HG02642 (cell line): Measurements from ENCODE around the gene ACTR3C.

Experiments
- ATAC-seq: cut with Tn5 transposase; IDR thresholded peaks from one replicate; pipeline ENCODE4 v1.9.1; 2021; ENCODE audit warnings: mild to moderate bottlenecking; ENCODE audit not compliant: unreplicated experiment, poor library complexity

Gene ACTR3C

DNA sequence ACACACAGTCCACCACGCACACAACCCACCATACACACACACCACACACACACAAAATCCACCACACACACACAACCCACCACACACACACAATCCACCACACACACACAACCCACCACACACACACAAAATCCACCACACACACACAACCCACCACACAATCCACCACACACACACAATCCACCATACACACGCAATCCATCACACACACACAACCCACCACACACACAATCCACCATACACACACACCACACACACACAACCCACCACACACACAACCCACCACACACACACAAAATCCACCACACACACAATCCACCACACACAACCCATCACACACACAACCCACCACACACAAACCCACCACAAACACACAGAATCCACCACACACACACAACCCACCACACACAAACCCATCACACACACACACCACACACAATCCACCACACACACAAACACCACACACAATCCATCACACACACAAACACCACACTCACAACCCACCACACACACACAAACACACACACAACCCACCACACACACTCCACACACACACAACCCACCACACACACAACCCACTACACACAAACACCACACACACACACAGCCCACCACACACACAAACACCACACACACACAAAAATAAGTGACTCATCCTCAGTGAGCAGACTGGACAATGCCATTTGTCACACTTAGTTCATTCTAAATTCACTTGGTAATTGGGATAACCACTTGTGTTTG lies 36.4 kb upstream of the ACTR3C start:
- no peak for ATAC-seq

DNA sequence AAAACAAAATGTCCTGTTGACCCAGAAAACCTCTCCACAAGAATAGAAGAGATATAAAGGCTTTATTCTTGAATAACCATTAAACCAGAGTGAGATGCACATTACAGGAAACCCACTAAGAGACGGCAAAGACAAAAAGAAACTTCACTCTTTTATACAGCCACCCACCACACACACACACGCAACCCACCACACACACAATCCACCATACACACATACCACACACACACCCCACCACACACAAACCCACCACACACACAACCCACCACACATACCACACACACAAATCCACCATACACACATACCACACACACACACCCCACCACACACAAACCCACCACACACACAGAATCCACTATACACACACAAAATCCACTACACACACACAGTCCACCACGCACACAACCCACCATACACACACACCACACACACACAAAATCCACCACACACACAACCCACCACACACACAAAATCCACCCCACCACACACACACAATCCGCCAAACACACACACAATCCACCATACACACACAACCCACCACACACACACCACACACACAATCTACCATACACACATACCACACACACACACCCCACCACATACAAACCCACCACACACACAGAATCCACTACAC lies 35.8 kb upstream of the ACTR3C start:
- ATAC-seq = no peak

DNA sequence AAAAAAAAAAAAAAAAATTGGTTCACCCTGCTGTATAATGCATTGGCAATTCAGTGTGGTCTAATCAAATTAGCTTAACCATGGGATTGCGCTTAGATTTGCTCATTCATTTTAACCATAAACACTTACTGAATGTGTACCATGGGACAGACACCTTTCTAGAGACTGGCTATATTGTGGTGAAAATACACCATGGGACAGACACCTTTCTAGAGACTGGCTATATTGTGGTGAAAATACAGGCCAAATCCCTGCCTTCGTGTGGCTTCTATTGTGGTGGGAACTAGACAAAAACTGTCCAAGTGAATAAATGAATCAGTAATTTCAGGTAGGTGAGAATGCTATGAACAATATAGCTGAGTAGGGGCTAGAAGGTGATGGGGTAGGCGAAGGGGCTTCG lies 35.1 kb upstream of the ACTR3C start:
- no peak for ATAC-seq

DNA sequence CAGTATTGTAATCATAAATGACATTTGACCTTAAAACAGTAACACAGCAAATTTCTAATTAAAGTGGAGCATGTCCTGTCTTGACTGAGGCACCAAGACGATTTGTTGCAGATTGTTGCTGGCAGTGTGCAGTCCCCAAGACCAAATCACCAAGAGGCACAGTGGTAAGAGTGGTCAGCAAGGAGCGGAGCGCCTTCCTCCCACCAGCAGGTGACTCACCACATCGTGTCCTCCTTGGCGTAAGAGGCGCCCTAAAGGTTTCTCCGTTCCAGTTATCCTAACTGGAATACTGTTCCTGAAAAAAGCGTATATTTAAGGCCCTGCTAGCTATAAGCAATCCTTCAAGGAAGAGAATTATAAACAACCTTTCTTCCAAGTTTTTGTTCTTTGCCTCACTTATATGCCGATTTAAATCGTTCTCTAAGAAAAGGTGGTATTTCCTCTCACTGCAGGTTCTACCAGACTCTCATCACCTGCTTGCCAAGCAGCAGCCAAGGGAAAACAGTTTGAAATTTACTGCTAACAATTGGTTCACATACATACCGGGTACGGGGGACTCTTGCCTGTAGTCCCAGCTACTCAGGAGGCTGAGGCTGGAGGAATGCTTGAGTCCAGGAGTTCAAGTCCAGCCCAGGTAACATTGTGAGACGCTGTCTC lies 34.6 kb upstream of the ACTR3C start:
- ATAC-seq = peak; percentile 20

DNA sequence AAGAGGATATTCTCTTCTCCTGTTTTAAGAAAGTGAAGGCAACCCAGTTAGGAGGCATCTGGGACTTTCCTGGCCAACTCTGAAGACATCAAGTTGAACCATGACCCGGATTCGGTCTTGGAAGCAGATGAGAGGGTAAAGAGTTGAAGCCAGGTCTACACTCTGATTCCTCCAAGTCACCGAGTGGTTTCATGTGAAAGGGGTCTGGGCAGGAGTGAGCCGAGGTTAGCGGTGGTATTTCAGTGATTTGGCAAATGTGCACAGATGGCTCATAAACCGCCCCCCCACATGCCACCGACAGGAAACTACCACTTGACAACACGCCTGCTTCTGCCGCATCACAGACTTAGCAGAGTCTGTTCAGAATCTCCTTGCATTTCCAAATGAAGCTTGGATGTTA lies 33.9 kb upstream of the ACTR3C start:
- peak; percentile 75 for ATAC-seq

DNA sequence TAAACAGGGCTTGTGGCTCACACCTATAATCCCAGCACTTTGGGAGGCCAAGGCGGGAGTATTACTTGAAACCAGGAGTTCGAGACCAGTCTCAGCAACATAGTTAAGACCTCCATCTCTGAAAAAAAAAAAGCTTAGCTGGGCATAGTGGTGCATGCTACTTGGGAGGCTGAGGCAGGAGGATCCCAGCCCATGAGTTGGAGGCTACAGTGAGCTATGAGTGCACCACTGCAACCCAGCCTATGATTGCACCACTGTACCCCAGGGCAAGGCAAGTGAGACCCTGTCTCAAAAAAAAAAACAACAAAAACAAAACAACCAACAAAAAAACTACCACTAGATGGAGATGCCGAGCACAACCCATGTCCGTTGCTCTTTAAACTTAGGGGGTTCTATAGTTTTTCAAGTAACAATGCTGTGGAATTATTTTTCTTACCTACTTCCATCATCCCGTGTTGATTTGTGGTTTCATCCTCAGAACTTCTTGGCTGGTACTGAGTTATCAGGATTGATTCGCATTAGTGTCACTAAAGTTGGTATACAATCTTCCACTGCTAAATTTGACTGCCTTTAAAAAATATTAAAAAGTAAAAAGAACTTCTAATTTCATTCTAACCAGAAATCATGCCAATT lies 33.0 kb upstream of the ACTR3C start:
- ATAC-seq = no peak

DNA sequence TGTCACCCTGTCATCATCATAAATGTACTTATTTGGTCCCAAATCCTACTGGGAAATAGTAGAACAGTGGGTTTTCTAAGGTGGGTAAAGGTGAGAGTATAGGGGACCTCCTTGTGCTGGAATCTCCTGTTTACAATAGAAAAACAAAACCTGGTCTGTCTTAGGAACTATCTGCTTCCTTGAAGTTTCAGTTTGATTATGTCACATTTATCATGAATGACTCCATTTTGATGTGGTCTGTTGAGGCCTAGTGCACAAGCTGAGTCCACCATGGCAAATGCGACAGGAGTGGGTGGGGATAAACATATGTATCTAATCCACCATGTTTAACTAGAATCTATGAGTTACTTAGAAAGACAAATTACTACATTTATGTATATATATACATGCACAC lies 32.3 kb upstream of the ACTR3C start:
- no peak for ATAC-seq

DNA sequence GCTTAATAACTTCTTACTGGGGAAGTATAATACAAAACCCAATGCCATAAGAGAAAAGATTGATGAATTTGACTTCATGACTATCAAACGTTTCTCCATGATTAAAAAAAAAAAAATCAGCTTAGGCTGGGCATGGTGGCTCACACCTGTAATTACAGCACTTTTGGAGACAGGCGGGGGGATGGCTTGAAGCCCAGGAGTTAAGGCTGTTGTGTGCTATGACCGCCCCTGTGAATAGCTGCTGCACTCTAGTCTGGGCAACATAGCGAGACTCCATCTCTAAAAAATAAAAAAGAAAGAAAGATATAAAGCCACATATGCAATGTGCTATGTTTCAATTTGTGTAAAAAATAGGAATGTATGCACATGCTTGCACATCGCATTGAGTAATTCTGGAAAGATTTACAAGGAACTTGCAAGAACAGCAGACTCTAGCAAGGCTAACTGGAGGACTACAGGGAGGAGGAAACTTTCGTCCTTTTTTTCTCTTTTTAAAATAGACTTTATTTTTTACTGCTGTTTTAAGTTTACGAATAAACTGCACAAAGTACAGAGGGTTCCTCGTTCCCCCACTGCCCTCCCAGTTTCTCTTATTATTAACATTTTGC lies 28.3 kb upstream of the ACTR3C start:
- no peak for ATAC-seq

DNA sequence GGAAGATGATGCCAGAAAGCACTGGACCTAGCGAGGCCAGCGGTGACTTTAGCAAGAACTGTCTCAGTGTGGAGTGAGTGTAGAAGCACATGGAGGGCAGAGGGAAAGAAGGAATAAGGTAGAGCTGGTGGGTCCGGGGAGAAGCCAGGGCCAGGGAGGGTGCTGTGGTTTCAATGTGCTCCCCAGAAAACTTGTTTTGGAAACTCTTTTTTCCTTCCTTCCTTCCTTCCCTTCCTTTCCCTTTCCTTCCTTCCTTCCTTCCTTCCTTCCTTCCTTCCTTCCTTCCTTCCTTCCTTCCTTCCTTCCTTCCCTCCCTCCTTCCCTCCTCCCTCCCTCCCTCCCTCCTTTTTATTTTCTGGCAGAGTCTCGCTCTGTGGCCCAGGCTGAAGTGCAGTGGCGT lies 23.6 kb upstream of the ACTR3C start:
- ATAC-seq = no peak

DNA sequence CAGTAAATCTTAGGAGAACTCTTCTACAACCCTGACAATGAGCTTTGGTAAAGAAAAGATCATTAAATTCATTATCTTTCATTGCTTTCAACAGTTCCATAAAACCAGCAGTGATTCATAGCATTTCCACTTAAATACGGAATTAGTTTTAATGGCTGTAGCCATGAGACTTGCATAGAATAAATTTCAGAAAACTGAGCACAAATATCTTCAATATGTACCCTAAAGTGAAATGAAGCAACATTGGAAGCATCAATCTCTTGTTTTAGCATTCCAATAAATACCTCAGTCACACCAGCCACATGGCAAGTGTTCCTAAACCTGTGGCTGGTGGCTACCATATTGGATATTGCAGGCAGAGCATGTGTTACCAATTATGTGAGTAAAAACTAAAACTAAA lies 21.7 kb upstream of the ACTR3C start:
- ATAC-seq = no peak

DNA sequence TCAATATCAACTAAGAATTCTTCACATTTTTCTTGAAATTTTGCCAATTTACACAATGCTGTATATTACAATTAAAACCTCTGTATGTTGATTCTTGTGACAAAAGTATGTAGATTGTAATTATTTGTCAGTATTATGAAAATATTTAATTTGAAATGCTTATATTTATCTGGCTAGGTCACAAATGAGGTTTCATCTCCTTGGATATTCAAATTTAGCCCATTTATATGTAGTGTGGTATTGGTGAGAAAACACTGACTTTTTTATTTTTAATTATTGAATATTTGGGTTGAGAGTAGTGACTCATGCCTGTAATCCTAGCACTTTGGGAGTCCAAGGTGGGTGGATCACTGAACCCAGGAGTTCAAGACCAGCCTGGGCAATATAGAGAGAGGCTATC lies 21.0 kb upstream of the ACTR3C start:
- ATAC-seq = no peak

DNA sequence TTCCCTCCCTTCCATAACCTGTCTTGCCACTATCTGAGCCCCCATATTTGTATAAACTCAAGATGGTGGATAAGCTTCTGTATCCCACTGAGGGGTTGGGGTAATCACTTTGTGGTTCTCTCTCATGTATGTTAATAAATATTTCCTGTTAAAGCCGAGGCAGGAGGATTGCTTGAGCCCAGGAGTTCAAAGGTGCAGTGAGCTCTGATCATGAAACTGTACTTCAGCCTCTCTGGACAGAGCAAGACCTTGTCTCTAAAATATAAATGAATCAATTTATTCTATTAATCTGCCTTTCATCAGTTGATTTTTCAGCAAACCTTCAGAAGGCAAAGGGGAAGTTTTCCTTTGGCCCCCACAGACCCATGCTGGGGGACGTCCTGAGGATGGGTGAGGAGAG lies 19.9 kb upstream of the ACTR3C start:
- no peak for ATAC-seq

DNA sequence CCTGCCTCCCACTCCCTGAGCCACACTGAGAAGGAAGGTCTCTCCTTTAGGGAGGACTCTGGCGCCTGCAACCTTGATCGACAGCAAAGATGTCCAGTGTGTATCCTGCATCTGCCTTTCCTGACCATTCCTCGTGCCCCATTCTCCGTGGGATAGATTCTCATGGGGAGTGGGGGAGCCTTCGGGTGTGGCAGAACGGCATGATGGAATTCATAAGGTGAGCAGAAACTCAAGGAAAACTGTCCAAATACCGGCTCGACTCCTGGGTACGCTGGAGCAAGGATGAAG lies 18.7 kb upstream of the ACTR3C start:
- no peak for ATAC-seq

DNA sequence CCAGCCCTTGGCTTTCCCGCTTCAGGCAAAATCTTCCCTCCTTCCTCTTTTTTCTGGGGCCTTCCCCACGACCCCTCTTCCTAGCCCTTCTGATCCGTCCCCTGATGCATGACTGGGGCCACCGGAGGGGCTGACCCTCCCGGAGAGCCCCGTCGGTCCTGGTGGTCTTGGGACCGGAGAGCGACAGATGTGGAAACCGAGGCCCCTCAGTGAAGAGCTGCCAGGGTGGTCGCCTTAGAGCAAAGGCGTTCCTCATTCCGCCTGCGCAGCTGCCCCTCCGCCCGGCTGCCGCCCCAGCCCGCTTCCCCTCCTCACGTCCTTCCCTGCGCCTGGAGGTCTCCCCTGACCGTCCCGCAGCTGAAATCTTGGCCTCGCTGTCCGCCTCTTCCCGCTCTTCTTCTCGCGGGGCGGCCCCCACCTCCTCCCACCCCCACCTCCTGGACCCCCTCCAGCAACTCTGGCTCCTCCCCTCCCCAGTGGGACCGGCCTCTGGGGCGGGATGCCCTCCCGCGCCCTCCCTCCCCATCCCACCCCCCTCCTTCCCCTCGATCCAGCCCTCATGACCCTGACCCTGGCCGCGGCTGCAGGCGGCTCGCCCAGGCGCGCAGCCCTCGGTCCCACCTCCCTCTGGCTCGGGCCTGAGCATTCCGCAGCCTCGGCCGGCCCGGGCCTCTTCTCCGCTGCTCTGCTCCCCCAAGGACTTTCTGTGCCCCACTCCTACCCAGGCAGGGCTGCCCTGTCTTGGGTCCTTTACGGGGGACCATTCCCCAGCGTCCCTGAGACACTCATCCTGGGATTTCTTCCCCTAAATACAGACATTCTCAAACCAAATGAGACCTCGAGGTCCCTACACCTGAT lies 18.1 kb upstream of the ACTR3C start, which contains the start of gene RARRES2:
Gene RARRES2 (minus strand): TSS at position 367 of the 858 bp plus-strand sequence. CDS start 1,020 bp downstream, outside the sequence.
- no peak for ATAC-seq

DNA sequence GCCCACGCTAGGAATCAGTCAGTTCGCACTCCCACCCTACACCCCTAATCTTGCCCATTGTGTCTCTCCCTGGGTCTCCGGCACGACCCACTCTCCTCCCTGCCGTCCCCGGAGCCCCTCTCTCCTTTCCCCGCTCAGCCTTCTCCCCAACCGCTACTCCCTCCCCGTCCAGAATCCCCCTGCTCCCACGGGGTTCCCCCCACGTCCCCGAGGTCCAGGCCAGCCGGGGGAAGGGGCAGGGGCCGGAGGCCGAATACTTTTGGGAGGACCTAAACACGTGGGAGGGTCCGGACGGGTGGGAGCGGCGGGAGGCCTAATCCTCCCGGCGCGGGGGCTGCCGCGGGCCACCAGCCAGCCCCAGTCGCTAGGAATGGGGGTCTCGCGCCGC lies 17.5 kb upstream of the ACTR3C start:
- ATAC-seq = no peak

DNA sequence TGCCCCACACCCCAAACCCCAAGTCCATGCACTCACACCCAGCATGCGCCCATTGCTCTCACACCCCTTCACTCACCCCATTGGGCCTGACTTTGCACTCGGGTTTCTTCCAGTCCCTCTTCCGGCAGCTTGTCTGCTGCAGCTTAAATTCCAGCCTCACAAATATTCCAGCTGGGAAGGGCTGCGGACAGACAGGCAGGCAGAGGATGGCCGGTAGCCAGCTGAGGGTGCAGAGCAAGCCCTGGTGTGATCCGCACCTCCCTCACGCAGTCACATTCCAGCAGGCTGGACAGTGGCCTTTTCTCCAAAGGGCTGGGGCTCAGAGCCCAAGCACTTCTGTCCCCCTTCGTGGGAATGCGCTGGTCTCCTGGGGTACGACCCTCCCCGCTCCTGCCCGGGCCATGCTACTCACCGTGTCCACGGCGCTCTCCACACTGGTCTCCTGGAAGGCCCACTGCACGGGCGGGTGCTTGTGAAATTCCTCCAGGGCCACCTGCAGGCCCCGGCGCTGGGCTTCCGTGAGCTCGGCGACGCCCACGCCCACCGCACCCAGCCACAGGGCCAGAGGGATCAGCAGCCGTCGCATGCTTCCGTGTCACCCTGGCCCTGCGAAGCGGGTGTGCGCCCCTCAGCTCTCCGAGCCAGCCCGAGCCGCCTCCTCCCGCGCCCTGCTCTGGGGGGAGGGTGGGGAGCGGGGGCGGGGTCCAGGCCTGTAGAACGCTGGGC lies 16.8 kb upstream of the ACTR3C start:
- peak; percentile 42 for ATAC-seq

DNA sequence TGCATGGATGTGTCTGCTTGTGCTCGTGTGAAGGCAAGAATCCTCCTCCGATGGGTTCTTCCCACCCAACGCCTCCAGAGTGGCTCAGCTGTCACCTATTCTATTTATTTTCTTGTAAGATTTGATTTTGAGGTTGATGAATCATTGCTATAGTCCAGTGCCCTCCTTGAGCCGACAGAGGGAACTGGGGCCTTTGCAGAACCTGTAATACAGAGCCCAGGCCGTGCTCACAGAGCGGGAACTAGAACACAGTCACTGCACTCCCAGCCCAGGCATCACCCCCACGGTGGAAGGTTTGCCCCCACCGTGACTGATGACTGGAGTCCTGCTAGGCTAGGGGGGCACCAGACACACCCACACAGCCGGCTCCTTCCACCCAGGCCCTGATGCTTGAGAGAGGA lies 16.1 kb upstream of the ACTR3C start:
- ATAC-seq = no peak

DNA sequence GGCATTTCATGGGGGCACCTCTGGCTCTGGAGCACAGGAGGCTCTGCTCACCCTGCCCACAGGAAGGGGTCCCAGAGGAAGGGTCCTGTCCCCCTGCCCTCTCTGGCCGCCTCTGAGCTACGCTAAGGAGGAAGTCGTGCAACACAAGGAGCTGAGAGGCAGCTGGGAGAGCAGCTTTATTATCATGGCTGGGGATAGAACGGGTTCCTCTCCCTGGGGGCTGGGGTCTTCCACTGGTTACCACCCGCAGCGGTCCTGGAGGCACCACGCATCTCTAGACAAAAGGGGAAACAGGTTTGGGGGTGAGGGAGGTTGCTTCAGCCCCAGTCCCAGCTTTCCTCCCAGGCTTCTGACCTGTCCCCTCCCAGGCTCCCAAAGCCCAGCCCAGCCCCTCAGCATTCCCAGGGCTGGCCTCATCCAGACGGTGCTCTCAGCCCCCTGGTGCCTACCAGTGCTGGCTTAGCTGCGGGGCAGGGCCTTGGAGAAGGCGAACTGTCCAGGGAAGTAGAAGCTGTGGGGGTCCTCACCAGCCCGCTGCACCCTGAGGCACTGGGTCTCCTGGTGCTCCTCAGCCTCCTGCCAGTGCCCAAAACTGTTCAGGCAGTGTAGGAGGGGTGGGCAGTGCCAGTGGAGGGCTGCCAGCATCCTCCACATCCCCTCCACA lies 15.0 kb upstream of the ACTR3C start:
- ATAC-seq = no peak

DNA sequence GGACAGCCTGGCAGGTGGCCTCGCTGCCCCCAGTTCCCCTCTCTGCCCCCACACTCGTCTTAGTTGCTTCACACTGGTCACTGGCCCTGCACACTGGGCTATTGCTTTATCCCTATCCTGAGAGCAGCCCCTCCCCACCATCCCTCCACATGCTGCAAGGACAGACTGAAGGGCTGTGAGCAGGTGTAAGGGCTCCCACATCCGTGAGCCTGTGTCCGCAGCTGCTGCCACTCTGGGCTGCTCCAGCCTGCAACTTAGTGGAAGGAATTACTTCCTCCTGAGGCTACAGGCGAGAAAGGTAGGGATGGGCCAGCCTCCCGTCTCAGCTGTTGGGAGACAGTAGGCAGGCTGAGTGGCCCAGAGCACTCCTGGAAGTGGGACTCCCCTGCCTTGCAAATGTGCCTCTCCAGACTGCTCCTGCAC lies 14.3 kb upstream of the ACTR3C start:
- ATAC-seq = no peak
